Endodermal cell (in vitro differentiated cells): Measurements from ENCODE around the gene CETP. TPM values are rescaled to one million over a fixed set of nuclear protein-coding genes. Genes with fewer than 3 reads are reported as not detected.

ENCODE experiments used
- DNase-seq: peaks from one replicate; pipeline ENCODE4 v3.0.0-alpha.2; 2017
- H3K27ac ChIP-seq: 2 replicates; pipeline ENCODE4 v1.5.1; 2013; ENCODE audit warnings: mild to moderate bottlenecking, low read depth, low read length, moderate library complexity
- H3K27me3 ChIP-seq: 2 replicates; pipeline ENCODE4 v1.6.1; 2013; ENCODE audit warnings: mild to moderate bottlenecking, low read length, moderate library complexity; ENCODE audit not compliant: insufficient read depth, control insufficient read depth, poor library complexity, severe bottlenecking
- H3K36me3 ChIP-seq: 2 replicates; pipeline ENCODE4 v1.7.0; 2013; ENCODE audit warnings: mild to moderate bottlenecking, low read length, moderate library complexity; ENCODE audit not compliant: control insufficient read depth, insufficient read depth
- H3K4me1 ChIP-seq: one replicate; pipeline ENCODE4 v1.7.0; 2013; ENCODE audit warnings: low read length; ENCODE audit not compliant: control insufficient read depth, insufficient read depth
- H3K4me3 ChIP-seq: 2 replicates; pipeline ENCODE4 v1.5.1; 2013; ENCODE audit warnings: mild to moderate bottlenecking, low read length, moderate library complexity
- H3K9ac ChIP-seq: 2 replicates; pipeline ENCODE4 v1.6.1; 2013; ENCODE audit warnings: mild to moderate bottlenecking, low read length, moderate library complexity; ENCODE audit not compliant: poor library complexity, severe bottlenecking; ENCODE audit errors: extremely low read depth
- H3K9me3 ChIP-seq: 2 replicates; pipeline ENCODE4 v1.6.1; 2013; ENCODE audit warnings: mild to moderate bottlenecking, low read length, moderate library complexity; ENCODE audit not compliant: control insufficient read depth
- H3K27ac Mint-ChIP-seq: 2 replicates; pipeline ENCODE4 v1.8.0; 2020; ENCODE audit warnings: mixed read lengths
- H3K27me3 Mint-ChIP-seq: 2 replicates; pipeline ENCODE4 v1.8.0; 2021; ENCODE audit warnings: mild to moderate bottlenecking, mixed read lengths; ENCODE audit not compliant: insufficient read depth
- H3K36me3 Mint-ChIP-seq: 2 replicates; pipeline ENCODE4 v1.8.0; 2020; ENCODE audit warnings: low read depth, mixed read lengths
- H3K4me1 Mint-ChIP-seq: 2 replicates; pipeline ENCODE4 v1.8.0; 2020; ENCODE audit warnings: mixed read lengths
- H3K4me3 Mint-ChIP-seq: 2 replicates; pipeline ENCODE4 v1.8.0; 2020; ENCODE audit warnings: mild to moderate bottlenecking, moderate library complexity, mixed read lengths
- H3K9me3 Mint-ChIP-seq: 2 replicates; pipeline ENCODE4 v1.8.0; 2020; ENCODE audit warnings: mild to moderate bottlenecking, mixed read lengths
- WGBS, 2 experiments: methylation state at CpG; one replicate each; pipeline versions ENCODE4 v1.1.5 to v1.1.7; 2013; ENCODE audit warnings: missing lambda C conversion rate in 2 of 2, mixed read lengths in 1 of 2; ENCODE audit not compliant: insufficient coverage in 1 of 2, insufficient read length in 1 of 2; 5-methylcytosine and 5-hydroxymethylcytosine counted together
- total RNA-seq, 2 donors: library from RNA; stranded (reverse); fragmentation: NEBNext Ultra II Directional in 1 of 2; extraction: Animal tissue kit (Norgen Biotek cat#: 25700) in 1 of 2; gene quantifications; 2 replicates in 1 of 2; 3 replicates in 1 of 2; pipeline ENCODE4 v1.2.1, GENCODE V29; 2021
- TF ChIP-seq, protein P1 (sequence below): fragments of 200-600 bp; sonication (generic); conservative IDR thresholded peaks from 2 replicates; pipeline ENCODE4 v1.5.0; 2021; ENCODE audit warnings: antibody characterized with exemption, mild to moderate bottlenecking

CETP gene
- total RNA-seq, 2 donors from 2014 or later = not detected

DNA sequence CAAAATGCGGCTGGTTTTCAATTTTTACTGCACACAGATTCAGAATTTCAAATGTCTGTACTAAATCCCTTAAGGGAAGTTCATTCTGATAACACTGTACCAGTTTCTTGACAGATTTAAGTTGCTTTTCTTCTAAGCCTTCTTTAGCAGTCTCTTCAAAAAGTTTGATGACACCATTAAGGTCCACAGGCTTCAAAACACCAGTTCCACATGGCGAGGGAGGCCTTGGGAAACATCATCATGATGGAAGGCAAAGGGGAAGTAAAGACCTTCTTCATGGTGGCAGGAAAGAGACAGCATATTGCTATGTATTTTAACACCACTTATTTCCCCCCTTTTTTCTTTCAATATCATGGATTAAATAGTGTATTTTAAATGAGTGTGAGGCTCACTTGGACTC lies 52.2 kb downstream of the CETP start:
- Histone ChIP-seq H3K36me3 (no peaks in the 10 kb centered on the region), H3K27ac (no peak overlapping the region), H3K4me1 (no peaks in the 10 kb centered on the region), H3K9ac (no peak overlapping the region), H3K27me3 (no peaks in the 10 kb centered on the region), H3K4me3 (no peak overlapping the region), H3K9me3 (no peaks in the 10 kb centered on the region)
- DNase-seq = no peak
- Mint-ChIP-seq H3K27me3 (no peaks in the 10 kb centered on the region), H3K4me1 (peaks cover 3% of the 10 kb centered on the region), H3K27ac (no peak overlapping the region), H3K9me3 (no peaks in the 10 kb centered on the region), H3K36me3 (no peaks in the 10 kb centered on the region), H3K4me3 (no peak overlapping the region)
- TF ChIP-seq, protein P1, sequence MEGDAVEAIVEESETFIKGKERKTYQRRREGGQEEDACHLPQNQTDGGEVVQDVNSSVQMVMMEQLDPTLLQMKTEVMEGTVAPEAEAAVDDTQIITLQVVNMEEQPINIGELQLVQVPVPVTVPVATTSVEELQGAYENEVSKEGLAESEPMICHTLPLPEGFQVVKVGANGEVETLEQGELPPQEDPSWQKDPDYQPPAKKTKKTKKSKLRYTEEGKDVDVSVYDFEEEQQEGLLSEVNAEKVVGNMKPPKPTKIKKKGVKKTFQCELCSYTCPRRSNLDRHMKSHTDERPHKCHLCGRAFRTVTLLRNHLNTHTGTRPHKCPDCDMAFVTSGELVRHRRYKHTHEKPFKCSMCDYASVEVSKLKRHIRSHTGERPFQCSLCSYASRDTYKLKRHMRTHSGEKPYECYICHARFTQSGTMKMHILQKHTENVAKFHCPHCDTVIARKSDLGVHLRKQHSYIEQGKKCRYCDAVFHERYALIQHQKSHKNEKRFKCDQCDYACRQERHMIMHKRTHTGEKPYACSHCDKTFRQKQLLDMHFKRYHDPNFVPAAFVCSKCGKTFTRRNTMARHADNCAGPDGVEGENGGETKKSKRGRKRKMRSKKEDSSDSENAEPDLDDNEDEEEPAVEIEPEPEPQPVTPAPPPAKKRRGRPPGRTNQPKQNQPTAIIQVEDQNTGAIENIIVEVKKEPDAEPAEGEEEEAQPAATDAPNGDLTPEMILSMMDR = no peak
- 92 to 100% methylated on average over 1 to 2 of the region's 2 CpGs for WGBS, 2 experiments

DNA sequence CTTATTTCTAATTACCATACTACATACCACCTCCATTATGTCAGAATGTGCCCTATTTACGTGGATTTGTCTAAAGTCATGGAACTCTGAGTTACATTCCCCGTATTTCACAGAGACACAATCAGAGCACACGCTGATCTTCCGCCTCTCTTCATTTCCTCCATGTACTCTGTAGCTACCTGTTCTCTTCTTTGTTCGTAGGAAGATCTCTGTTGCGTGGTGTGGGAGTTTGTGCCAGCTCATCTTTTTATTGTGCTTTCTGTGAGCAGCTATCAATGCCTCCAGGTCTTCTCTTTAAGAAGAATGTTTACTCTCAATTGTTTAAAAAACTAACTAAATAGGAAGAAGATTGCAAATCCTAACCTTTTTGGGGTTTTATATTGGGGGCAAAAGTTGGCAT lies 54.6 kb downstream of the CETP start:
- TF ChIP-seq, protein P1 = no peak
- no peaks in the 10 kb centered on the region for H3K4me1 ChIP-seq

DNA sequence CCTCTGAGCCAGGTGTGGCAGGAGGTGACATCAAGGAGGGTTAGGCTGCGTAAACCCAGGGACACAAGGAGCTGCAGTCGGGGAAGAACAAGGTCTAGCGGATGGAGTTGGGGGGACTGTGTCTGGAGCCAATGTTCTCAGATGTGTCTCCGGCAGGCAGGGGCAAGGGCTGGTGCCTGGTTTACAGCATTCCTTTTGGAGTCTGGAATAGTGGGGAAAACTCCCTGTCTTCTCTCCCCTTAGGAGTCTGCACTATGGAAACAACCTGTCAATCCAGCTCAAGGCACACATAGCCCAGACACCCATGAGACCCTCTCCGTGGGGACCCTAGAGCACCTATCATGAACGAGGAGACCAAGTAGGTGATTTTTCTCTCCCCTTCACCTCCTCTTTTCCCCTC lies 55.1 kb downstream of the CETP start:
- no peaks in the 10 kb centered on the region for H3K9me3 ChIP-seq
- no peaks in the 10 kb centered on the region for H3K4me1 ChIP-seq
- no peak overlapping the region for H3K27ac ChIP-seq
- no peak for DNase-seq
- TF ChIP-seq, protein P1 = no peak
- H3K27me3 ChIP-seq = no peaks in the 10 kb centered on the region
- no peaks in the 10 kb centered on the region for H3K36me3 Mint-ChIP-seq
- peaks cover 3% of the 10 kb centered on the region for H3K27me3 Mint-ChIP-seq
- no peak overlapping the region for H3K4me3 Mint-ChIP-seq
- no peaks in the 10 kb centered on the region for H3K36me3 ChIP-seq
- no peak overlapping the region for H3K27ac Mint-ChIP-seq
- H3K4me3 ChIP-seq = no peak overlapping the region
- H3K4me1 Mint-ChIP-seq = peaks cover 3% of the 10 kb centered on the region
- H3K9me3 Mint-ChIP-seq = no peaks in the 10 kb centered on the region
- 81 to 86% methylated on average over 5 to 6 of the region's 6 CpGs for WGBS, 2 experiments
- no peak overlapping the region for H3K9ac ChIP-seq

More for the DNA sequence above, 54.6 kb downstream of the CETP start:
- no peaks in the 10 kb centered on the region for H3K36me3 Mint-ChIP-seq
- Histone ChIP-seq H3K9me3 (no peaks in the 10 kb centered on the region), H3K36me3 (no peaks in the 10 kb centered on the region), H3K27me3 (no peaks in the 10 kb centered on the region), H3K4me3 (no peak overlapping the region), H3K9ac (no peak overlapping the region), H3K27ac (no peak overlapping the region)
- no peak for DNase-seq
- no peak overlapping the region for H3K27ac Mint-ChIP-seq
- H3K27me3 Mint-ChIP-seq = peaks cover 3% of the 10 kb centered on the region
- H3K4me1 Mint-ChIP-seq = peaks cover 3% of the 10 kb centered on the region
- WGBS, 2 experiments = 93% methylated on average over 4 to 6 of the region's 6 CpGs
- no peak overlapping the region for H3K4me3 Mint-ChIP-seq
- H3K9me3 Mint-ChIP-seq = no peaks in the 10 kb centered on the region
